K562 (cell line): ENCODE results near the gene ARHGAP18. TPM values are rescaled to one million over a fixed set of nuclear protein-coding genes. Genes with fewer than 3 reads are reported as not detected.

Source experiments
- CEBPZ ChIP-seq: fragments of 150-350 bp; IDR thresholded peaks from 2 replicates; pipeline ENCODE4 v1.6.1; 2014; ENCODE audit warnings: low read depth, mild to moderate bottlenecking, low read length, borderline replicate concordance
- CREB1 ChIP-seq, 2 experiments: sonication (generic) in 1 of 2; formaldehyde crosslinking in 1 of 2; IDR thresholded peaks; 2 replicates each; pipeline versions ENCODE4 v1.6.1 to v1.8.0; 2012 to 2022; ENCODE audit warnings: inconsistent platforms in 1 of 2, mild to moderate bottlenecking in 1 of 2, missing genetic modification reagents in 1 of 2, moderate library complexity in 1 of 2
- EHMT2 ChIP-seq: fragments of 450-650 bp; IDR thresholded peaks from 2 replicates; pipeline ENCODE4 v1.6.1; 2018; ENCODE audit warnings: antibody characterized with exemption
- ETS2 ChIP-seq: IDR thresholded peaks from 2 replicates; pipeline ENCODE4 v1.6.1; 2016; ENCODE audit warnings: borderline replicate concordance, missing genetic modification characterization, mild to moderate bottlenecking, moderate library complexity, missing compliant biosample characterization; ENCODE audit not compliant: poor library complexity, severe bottlenecking
- HDGF ChIP-seq: fragments of 450-650 bp; IDR thresholded peaks from 2 replicates; pipeline ENCODE4 v1.6.1; 2016
- HNRNPUL1 ChIP-seq: fragments of 200-400 bp; formaldehyde crosslinking; IDR thresholded peaks from 2 replicates; pipeline ENCODE4 v1.6.1; 2017; ENCODE audit warnings: low read length
- MAZ ChIP-seq, 2 experiments: fragments of 450-650 bp in 1 of 2; sonication (generic) in 1 of 2; formaldehyde crosslinking; IDR thresholded peaks in 1 of 2; conservative IDR thresholded peaks in 1 of 2; 2 replicates each; pipeline versions ENCODE4 v1.4.0 to v1.5.0; 2020; ENCODE audit warnings: mild to moderate bottlenecking in 1 of 2, missing genetic modification reagents in 1 of 2
- NR2C2 ChIP-seq, 2 experiments: fragments of 200-800 bp in 1 of 2; sonication (Bioruptor generic) in 1 of 2; sonication (generic) in 1 of 2; formaldehyde crosslinking in 1 of 2; IDR thresholded peaks; 2 replicates each; pipeline versions ENCODE4 v1.6.1 to v1.8.0; 2016 to 2022; ENCODE audit warnings: mild to moderate bottlenecking in 1 of 2, missing compliant biosample characterization in 1 of 2, missing genetic modification characterization in 1 of 2, missing genetic modification reagents in 1 of 2
- RCOR1 ChIP-seq, 2 experiments: IDR thresholded peaks; 2 replicates each; pipeline ENCODE4 v1.6.1; 2012; ENCODE audit warnings: low read depth in 2 of 2, low read length in 2 of 2, borderline replicate concordance in 1 of 2, improper control_type of control experiment in 1 of 2
- SAFB2 ChIP-seq: fragments of 200-400 bp; formaldehyde crosslinking; IDR thresholded peaks from 2 replicates; pipeline ENCODE4 v1.6.1; 2018; ENCODE audit warnings: borderline replicate concordance, low read length, low read depth, moderate library complexity; ENCODE audit not compliant: severe bottlenecking
- ZNF133 ChIP-seq: fragments of 250-450 bp; sonication (Bioruptor Pico); IDR thresholded peaks from 2 replicates; pipeline ENCODE4 v1.4.0; 2020; ENCODE audit warnings: mild to moderate bottlenecking
- ZNF274 ChIP-seq: IDR thresholded peaks from 2 replicates; pipeline ENCODE4 v1.6.1; 2011; ENCODE audit warnings: low read depth, mild to moderate bottlenecking, low read length, moderate library complexity, borderline replicate concordance
- polyA plus RNA-seq, 8 experiments: library from polyadenylated mRNA; depleted of rRNA in 4 of 8; stranded (reverse) in 5 of 8; unstranded in 3 of 8; fragments of >200 nt; fragmentation: Nextera tagmentation in 2 of 8; fragmentation: Illumina TruSeq in 1 of 8; extraction: Ambion mirVana in 2 of 8; extraction: Trizol in 1 of 8; gene quantifications; 2 replicates each; pipeline versions ENCODE4 v1.2.1 to v1.2.3, GENCODE V29; 2011 to 2014; ENCODE audit warnings: inconsistent platforms in 1 of 8, missing spikeins in 1 of 8
- total RNA-seq, 7 experiments: library from RNA; depleted of rRNA in 6 of 7; stranded (reverse); fragments of >200 nt in 6 of 7; fragmentation: Illumina TruSeq in 2 of 7; extraction: Trizol in 2 of 7; gene quantifications; 2 replicates each; pipeline versions ENCODE4 v1.2.1 to v1.2.3, GENCODE V29; 2011 to 2021; ENCODE audit warnings: low replicate concordance in 1 of 7
- TF ChIP-seq, protein P1 (sequence below), 3 experiments: fragments of 200-800 bp in 1 of 3; fragments of 250-450 bp in 1 of 3; fragments of 450-650 bp in 1 of 3; sonication (Bioruptor Pico) in 1 of 3; sonication (Bioruptor generic) in 1 of 3; formaldehyde crosslinking in 1 of 3; IDR thresholded peaks; 2 replicates each; pipeline versions ENCODE4 v1.6.1 to v1.8.0; 2016 to 2022; ENCODE audit warnings: mild to moderate bottlenecking in 2 of 3, missing genetic modification characterization in 2 of 3, missing compliant biosample characterization in 1 of 3, moderate library complexity in 1 of 3
- TF ChIP-seq, protein P2 (sequence below): fragments of 200-800 bp; sonication (Bioruptor generic); IDR thresholded peaks from 2 replicates; pipeline ENCODE4 v1.6.1; 2017; ENCODE audit warnings: missing genetic modification characterization, missing compliant biosample characterization
- TF ChIP-seq, protein P3 (sequence below), 2 experiments: fragments of 250-450 bp in 1 of 2; fragments of 450-650 bp in 1 of 2; sonication (Bioruptor Pico) in 1 of 2; IDR thresholded peaks; 2 replicates each; pipeline versions ENCODE4 v1.6.1 to v1.8.0; 2016 to 2021; ENCODE audit warnings: mild to moderate bottlenecking in 2 of 2, moderate library complexity in 2 of 2, missing compliant biosample characterization in 1 of 2, missing genetic modification characterization in 1 of 2

The ARHGAP18 gene
- total and polyA plus RNA-seq, 9 of the 15 experiments (the other 6 are each of a cell fraction or from before 2014, with no cell fraction given), result 13.3 to 29.7 (median 21.1) TPM

- TF ChIP-seq NR2C2 (CRISPR knock-in tag; IDR thresholded peaks at IDR 0.05) (no peak), NR2C2 (tag; IDR thresholded peaks at IDR 0.05) (peak; percentile 88), ETS2 (tag) (no peak), HNRNPUL1 (no peak), CREB1 (IDR thresholded peaks at IDR 0.05) (peak; percentile 32; the same call in 1 of the 2 replicates), CREB1 (CRISPR knock-in tag; IDR thresholded peaks at IDR 0.05) (no peak; the same call in 1 of the 2 replicates), SAFB2 (no peak), CEBPZ (no peak), HDGF (0 out of 2 replicates have a peak, but pooled peaks have one; percentile 50), EHMT2 (peak; percentile 61), ZNF133 (CRISPR knock-in tag) (no peak), RCOR1 (IDR thresholded peaks at IDR 0.05; ENCODE audit: borderline replicate concordance in 1 of 2, low read depth in 2 of 2, low read length in 2 of 2) (peak in 1 of 2 experiments; percentile 85; a peak in 2 of 4 replicates), MAZ (CRISPR knock-in tag; conservative IDR thresholded peaks at IDR 0.05 in 1 of 2, IDR thresholded peaks at IDR 0.05 in 1 of 2) (peak; percentile 63 to 66; a peak in 3 of 4 replicates), ZNF274 (no peak)
- TF ChIP-seq, protein P1, sequence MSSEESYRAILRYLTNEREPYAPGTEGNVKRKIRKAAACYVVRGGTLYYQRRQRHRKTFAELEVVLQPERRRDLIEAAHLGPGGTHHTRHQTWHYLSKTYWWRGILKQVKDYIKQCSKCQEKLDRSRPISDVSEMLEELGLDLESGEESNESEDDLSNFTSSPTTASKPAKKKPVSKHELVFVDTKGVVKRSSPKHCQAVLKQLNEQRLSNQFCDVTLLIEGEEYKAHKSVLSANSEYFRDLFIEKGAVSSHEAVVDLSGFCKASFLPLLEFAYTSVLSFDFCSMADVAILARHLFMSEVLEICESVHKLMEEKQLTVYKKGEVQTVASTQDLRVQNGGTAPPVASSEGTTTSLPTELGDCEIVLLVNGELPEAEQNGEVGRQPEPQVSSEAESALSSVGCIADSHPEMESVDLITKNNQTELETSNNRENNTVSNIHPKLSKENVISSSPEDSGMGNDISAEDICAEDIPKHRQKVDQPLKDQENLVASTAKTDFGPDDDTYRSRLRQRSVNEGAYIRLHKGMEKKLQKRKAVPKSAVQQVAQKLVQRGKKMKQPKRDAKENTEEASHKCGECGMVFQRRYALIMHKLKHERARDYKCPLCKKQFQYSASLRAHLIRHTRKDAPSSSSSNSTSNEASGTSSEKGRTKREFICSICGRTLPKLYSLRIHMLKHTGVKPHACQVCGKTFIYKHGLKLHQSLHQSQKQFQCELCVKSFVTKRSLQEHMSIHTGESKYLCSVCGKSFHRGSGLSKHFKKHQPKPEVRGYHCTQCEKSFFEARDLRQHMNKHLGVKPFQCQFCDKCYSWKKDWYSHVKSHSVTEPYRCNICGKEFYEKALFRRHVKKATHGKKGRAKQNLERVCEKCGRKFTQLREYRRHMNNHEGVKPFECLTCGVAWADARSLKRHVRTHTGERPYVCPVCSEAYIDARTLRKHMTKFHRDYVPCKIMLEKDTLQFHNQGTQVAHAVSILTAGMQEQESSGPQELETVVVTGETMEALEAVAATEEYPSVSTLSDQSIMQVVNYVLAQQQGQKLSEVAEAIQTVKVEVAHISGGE (CRISPR knock-in tag; IDR thresholded peaks at IDR 0.05), result peak in 1 of 3 experiments; percentile 51; a peak in 1 of 6 replicates
- TF ChIP-seq, protein P2, sequence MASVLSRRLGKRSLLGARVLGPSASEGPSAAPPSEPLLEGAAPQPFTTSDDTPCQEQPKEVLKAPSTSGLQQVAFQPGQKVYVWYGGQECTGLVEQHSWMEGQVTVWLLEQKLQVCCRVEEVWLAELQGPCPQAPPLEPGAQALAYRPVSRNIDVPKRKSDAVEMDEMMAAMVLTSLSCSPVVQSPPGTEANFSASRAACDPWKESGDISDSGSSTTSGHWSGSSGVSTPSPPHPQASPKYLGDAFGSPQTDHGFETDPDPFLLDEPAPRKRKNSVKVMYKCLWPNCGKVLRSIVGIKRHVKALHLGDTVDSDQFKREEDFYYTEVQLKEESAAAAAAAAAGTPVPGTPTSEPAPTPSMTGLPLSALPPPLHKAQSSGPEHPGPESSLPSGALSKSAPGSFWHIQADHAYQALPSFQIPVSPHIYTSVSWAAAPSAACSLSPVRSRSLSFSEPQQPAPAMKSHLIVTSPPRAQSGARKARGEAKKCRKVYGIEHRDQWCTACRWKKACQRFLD (CRISPR knock-in tag), result no peak
- TF ChIP-seq, protein P3, sequence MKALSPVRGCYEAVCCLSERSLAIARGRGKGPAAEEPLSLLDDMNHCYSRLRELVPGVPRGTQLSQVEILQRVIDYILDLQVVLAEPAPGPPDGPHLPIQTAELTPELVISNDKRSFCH (CRISPR knock-in tag; IDR thresholded peaks at IDR 0.05), result no peak
- TF ChIP-seq, protein P3 (tag; IDR thresholded peaks at IDR 0.05), result no peak
Observed at GRCh38 chr6:129659590-129660345, 50.2 kb downstream of the ARHGAP18 start (continued).
